K562 (cell line): ENCODE data around the gene TMEM184A. TPM values are rescaled to one million over a fixed set of nuclear protein-coding genes. Genes with fewer than 3 reads are reported as not detected.

ENCODE experiments used
- ATAC-seq: fragments of 200-7000 bp; cut with Tn5 transposase; 3 replicates; pipeline ENCODE4 v1.9.1; 2020; ENCODE audit warnings: moderate library complexity
- BruUV-seq: library from RNA; stranded (reverse); fragments of 400-500 nt; replicated peaks from 2 replicates; lab custom pipeline; 2021; lab: Mats Ljungman, UMichigan
- CTCF ChIA-PET: fragments of 300-600 bp; formaldehyde crosslinking; extraction: SDS; loops from one replicate; lab custom pipeline; 2021; ENCODE audit warnings: low intra/inter-chr PET ratio; lab: Yijun Ruan, JAX
- POLR2A ChIA-PET: fragments of 300-600, 350-650 bp; sonication (Branson Sonifier 250); formaldehyde crosslinking; extraction: SDS; loops from one replicate; lab custom pipeline; 2021; ENCODE audit warnings: antibody characterized with exemption, inconsistent platforms; lab: Yijun Ruan, JAX
- DNase-seq, 4 experiments: peaks; one replicate each; pipeline versions ENCODE4 v3.0.0 to v3.0.0-alpha.2; 2011 to 2018; ENCODE audit warnings: low spot score in 3 of 4, mixed read lengths in 3 of 4; ENCODE audit errors: extremely low read depth in 1 of 4
- FAIRE-seq: peaks from 2 replicates; lab custom pipeline; 2011; peaks lifted over from hg19 to GRCh38; lab: Jason Lieb, UNC
- H2AFZ ChIP-seq: 2 replicates; pipeline ENCODE4 v1.6.0; 2011; ENCODE audit warnings: low read depth, low read length, control low read depth, inconsistent platforms
- H3K27ac ChIP-seq: fragments of 200-600 bp; 3 replicates; pipeline ENCODE4 v1.8.0; 2011; ENCODE audit warnings: low read depth, mild to moderate bottlenecking, control low read depth, inconsistent platforms, low read length, moderate library complexity, mixed read lengths; ENCODE audit errors: extremely low read depth
- H3K27me3 ChIP-seq, 2 experiments: fragments of 300-600 bp in 1 of 2; 2 replicates in 1 of 2; 3 replicates in 1 of 2; pipeline versions ENCODE4 v1.6.0 to v1.8.0; 2011; ENCODE audit warnings: inconsistent platforms in 2 of 2, low read length in 2 of 2, mild to moderate bottlenecking in 1 of 2, mixed read lengths in 1 of 2, moderate library complexity in 1 of 2; ENCODE audit not compliant: control insufficient read depth in 2 of 2, insufficient read depth in 2 of 2
- H3K36me3 ChIP-seq: fragments of 300-600 bp; 3 replicates; pipeline ENCODE4 v1.8.0; 2011; ENCODE audit warnings: mild to moderate bottlenecking, low read length, inconsistent platforms; ENCODE audit not compliant: control insufficient read depth, insufficient read depth
- H3K4me1 ChIP-seq, 2 experiments: fragments of 200-600 bp in 1 of 2; replicated peaks in 1 of 2; 2 replicates in 1 of 2; 3 replicates in 1 of 2; pipeline versions ENCODE4 v1.5.1 to v1.8.0; 2011; ENCODE audit warnings: inconsistent platforms in 2 of 2, low read length in 2 of 2, mild to moderate bottlenecking in 1 of 2, mixed read lengths in 1 of 2, moderate library complexity in 1 of 2; ENCODE audit not compliant: control insufficient read depth in 2 of 2, insufficient read depth in 2 of 2
- H3K4me2 ChIP-seq: 2 replicates; pipeline ENCODE4 v1.6.1; 2011; ENCODE audit warnings: low read length, control low read depth, inconsistent platforms, mixed read lengths; ENCODE audit not compliant: insufficient read depth
- H3K4me3 ChIP-seq: fragments of 200-600 bp; sonication (generic), shearing (Covaris generic); 2 replicates; pipeline ENCODE4 v1.5.1; 2016; ENCODE audit warnings: control low read depth, inconsistent platforms
- H3K79me2 ChIP-seq: fragments of 200-600 bp; 3 replicates; pipeline ENCODE4 v1.8.0; 2011; ENCODE audit warnings: low read length, inconsistent platforms; ENCODE audit not compliant: control insufficient read depth, insufficient read depth
- H3K9ac ChIP-seq, 2 experiments: 2 replicates each; pipeline versions ENCODE4 v1.6.0 to v1.6.1; 2011; ENCODE audit warnings: low read depth in 2 of 2, low read length in 2 of 2, control low read depth in 1 of 2, inconsistent platforms in 1 of 2, mild to moderate bottlenecking in 1 of 2, mixed read lengths in 1 of 2; ENCODE audit not compliant: insufficient read depth in 1 of 2
- H3K9me1 ChIP-seq: one replicate; pipeline ENCODE4 v1.6.0; 2011; ENCODE audit warnings: inconsistent platforms, mild to moderate bottlenecking, low read length, moderate library complexity; ENCODE audit not compliant: control insufficient read depth, insufficient read depth
- H3K9me3 ChIP-seq: replicated peaks from 2 replicates; pipeline ENCODE4 v1.5.1; 2011; ENCODE audit warnings: low read depth, low read length, inconsistent platforms; ENCODE audit not compliant: control insufficient read depth, insufficient read depth
- H4K20me1 ChIP-seq: replicated peaks from 2 replicates; pipeline ENCODE4 v1.6.1; 2011; ENCODE audit warnings: low read length, inconsistent platforms, mixed read lengths; ENCODE audit not compliant: control insufficient read depth, insufficient read depth
- ARID1B ChIP-seq: fragments of 450-650 bp; IDR thresholded peaks from 2 replicates; pipeline ENCODE4 v1.6.1; 2016; ENCODE audit warnings: antibody characterized with exemption, mild to moderate bottlenecking, inconsistent platforms
- BCOR ChIP-seq: fragments of 450-650 bp; IDR thresholded peaks from 2 replicates; pipeline ENCODE4 v1.6.1; 2016
- CBFA2T3 ChIP-seq: fragments of 450-650 bp; IDR thresholded peaks from 2 replicates; pipeline ENCODE4 v1.6.1; 2017
- DPF2 ChIP-seq: fragments of 450-650 bp; IDR thresholded peaks from 2 replicates; pipeline ENCODE4 v1.6.1; 2016
- SOX6 ChIP-seq: fragments of 450-650 bp; IDR thresholded peaks from 2 replicates; pipeline ENCODE4 v1.6.1; 2014; ENCODE audit warnings: mild to moderate bottlenecking
- SP1 ChIP-seq: sonication (generic); formaldehyde crosslinking; IDR thresholded peaks from 2 replicates; pipeline ENCODE4 v1.8.1; 2022; ENCODE audit warnings: mild to moderate bottlenecking, missing genetic modification reagents
- STAG1 ChIP-seq: sonication (generic); formaldehyde crosslinking; IDR thresholded peaks from 2 replicates; pipeline ENCODE4 v1.5.0; 2020; ENCODE audit warnings: missing genetic modification reagents, borderline replicate concordance
- TAL1 ChIP-seq: fragments of 450-650 bp; IDR thresholded peaks from 2 replicates; pipeline ENCODE4 v1.6.1; 2016; ENCODE audit warnings: mild to moderate bottlenecking
- TCF3 ChIP-seq: sonication (generic); formaldehyde crosslinking; IDR thresholded peaks from 2 replicates; pipeline ENCODE4 v1.4.0; 2020; ENCODE audit warnings: mild to moderate bottlenecking, missing genetic modification reagents
- TRIM24 ChIP-seq, 2 experiments: fragments of 450-650 bp; IDR thresholded peaks; 2 replicates each; pipeline ENCODE4 v1.6.1; 2016
- ZNF121 ChIP-seq: sonication (generic); formaldehyde crosslinking; conservative IDR thresholded peaks from 2 replicates; pipeline ENCODE4 v1.8.0; 2022; ENCODE audit warnings: missing genetic modification reagents
- WGBS: fragments of 100-300 bp; shearing (Covaris generic); methylation state at CpG from one replicate; pipeline ENCODE4 v1.1.6; 2016; ENCODE audit warnings: low coverage, mixed read lengths; ENCODE audit not compliant: insufficient coverage; ENCODE audit errors: missing lambda C conversion rate; 5-methylcytosine and 5-hydroxymethylcytosine counted together
- in situ Hi-C: fragments of 300-500 bp; cut with MboI; formaldehyde crosslinking; loops from 4 replicates; pipeline ENCODE4 v1.15.0; 2018; ENCODE audit warnings: inconsistent platforms, mixed read lengths
- intact Hi-C: fragments of 100-400 bp; cut with micrococcal nuclease; formaldehyde crosslinking; loops from 2 replicates; pipeline ENCODE4 v1.14.2; 2022
- polyA plus RNA-seq, 8 experiments: library from polyadenylated mRNA; depleted of rRNA in 4 of 8; stranded (reverse) in 5 of 8; unstranded in 3 of 8; fragments of >200 nt; fragmentation: Nextera tagmentation in 2 of 8; fragmentation: Illumina TruSeq in 1 of 8; extraction: Ambion mirVana in 2 of 8; extraction: Trizol in 1 of 8; gene quantifications; 2 replicates each; pipeline versions ENCODE4 v1.2.1 to v1.2.3, GENCODE V29; 2011 to 2014; ENCODE audit warnings: inconsistent platforms in 1 of 8, missing spikeins in 1 of 8
- total RNA-seq, 7 experiments: library from RNA; depleted of rRNA in 6 of 7; stranded (reverse); fragments of >200 nt in 6 of 7; fragmentation: Illumina TruSeq in 2 of 7; extraction: Trizol in 2 of 7; gene quantifications; 2 replicates each; pipeline versions ENCODE4 v1.2.1 to v1.2.3, GENCODE V29; 2011 to 2021; ENCODE audit warnings: low replicate concordance in 1 of 7
- TF ChIP-seq, protein P1 (sequence below): fragments of 450-650 bp; formaldehyde crosslinking; IDR thresholded peaks from 2 replicates; pipeline ENCODE4 v1.4.0; 2020; ENCODE audit warnings: mild to moderate bottlenecking, mixed read lengths
- TF ChIP-seq, protein P2 (sequence below): sonication (generic); formaldehyde crosslinking; IDR thresholded peaks from 2 replicates; pipeline ENCODE4 v1.8.1; 2023; ENCODE audit warnings: mild to moderate bottlenecking, missing genetic modification reagents
- TF ChIP-seq, protein P3 (sequence below): fragments of 450-650 bp; IDR thresholded peaks from 2 replicates; pipeline ENCODE4 v1.6.1; 2018; ENCODE audit not compliant: partially characterized antibody
- TF ChIP-seq, protein P4 (sequence below): sonication (generic); formaldehyde crosslinking; IDR thresholded peaks from 2 replicates; pipeline ENCODE4 v1.8.0; 2022; ENCODE audit warnings: missing genetic modification reagents, mild to moderate bottlenecking, moderate library complexity, borderline replicate concordance

TMEM184A gene
- total and polyA plus RNA-seq, 9 of the 15 experiments (the other 6 are each of a cell fraction or from before 2014, with no cell fraction given) = 0.10 to 0.18 (median 0.11) TPM; not detected in 6

DNA sequence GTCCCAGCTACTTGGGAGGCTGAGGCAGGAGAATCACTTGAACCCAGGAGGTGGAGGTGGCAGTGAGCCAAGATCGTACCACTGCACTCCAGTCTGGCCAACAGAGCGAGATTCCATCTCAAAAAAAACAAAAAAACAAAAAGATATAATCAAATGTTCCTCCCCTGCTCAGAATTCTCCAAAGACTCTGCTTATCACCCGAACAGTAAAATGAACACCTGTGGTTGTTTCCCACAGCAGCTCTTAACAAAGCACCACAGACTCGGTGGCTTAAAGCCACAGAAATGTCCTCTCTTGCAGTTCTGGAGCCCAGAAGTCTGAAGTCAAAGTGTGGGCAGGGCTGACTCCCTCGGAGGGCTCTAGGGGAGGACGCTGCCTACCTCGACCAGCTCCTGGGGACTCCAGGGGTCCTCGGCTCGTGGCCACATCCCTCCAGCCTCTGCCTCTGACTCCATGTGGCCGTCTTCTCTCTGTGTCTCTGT, 47.7 kb downstream of the TMEM184A start:
- H3K4me2 ChIP-seq = no peak overlapping the region; the same call in 1 of the 2 replicates
- no TSS peak for BruUV-seq
- no peaks in the 10 kb centered on the region; the same call in 1 of the 2 replicates for H4K20me1 ChIP-seq
- H3K9me3 ChIP-seq = no peaks in the 10 kb centered on the region
- CTCF ChIA-PET = no interaction called here
- H3K27me3 ChIP-seq = no peaks in the 10 kb centered on the region
- H3K4me3 ChIP-seq = no peak overlapping the region
- peaks cover 13 to 79% of the 10 kb centered on the region in 2 experiments for H3K4me1 ChIP-seq
- H3K9me1 ChIP-seq = no peaks in the 10 kb centered on the region
- H3K9ac ChIP-seq = peak overlapping the region in 1 of 2 experiments; percentile 86; a peak in 3 of 4 replicates
- peak overlapping the region; percentile 49; the same call in 1 of the 3 replicates for H3K27ac ChIP-seq
- ATAC-seq (no peak), DNase-seq (peak in 1 of 4 experiments; percentile 59), FAIRE-seq (peak; percentile 51)
- intact Hi-C loops (loop anchor here (5.0 kb wide), 1 partner anchor 49 kb away; the partner anchor contains the start of gene TMEM184A), in situ Hi-C loops (no loop called here)
- peaks cover 9% of the 10 kb centered on the region for H3K79me2 ChIP-seq
- POLR2A ChIA-PET = interaction anchor here (0.6 to 1.8 kb wide), 2 partner anchors 25 to 202 kb away, joined by 4 read pairs; no protein-coding TSS in a partner anchor
- H3K36me3 ChIP-seq = no peaks in the 10 kb centered on the region; the same call in 2 of the 3 replicates
- H2AFZ ChIP-seq = peak overlapping the region; percentile 43
- 19% methylated on average over 9 of the region's 10 CpGs for WGBS
- TF ChIP-seq BCOR (peak; percentile 42; the same call in 1 of the 2 replicates), SOX6 (0 out of 2 replicates have a peak, but pooled peaks have one; percentile 13), TAL1 (peak; percentile 53), ZNF121 (peak; percentile 63), DPF2 (peak; percentile 31; the same call in 1 of the 2 replicates), TRIM24 (IDR thresholded peaks at IDR 0.05) (0 out of 4 replicates have a peak, but pooled peaks of 1 of the 2 experiments have one; percentile 11), TCF3 (CRISPR knock-in tag) (peak; percentile 68), CBFA2T3 (peak; percentile 74), STAG1 (CRISPR knock-in tag) (no peak), ARID1B (peak; percentile 49; the same call in 1 of the 2 replicates), SP1 (no peak)
- TF ChIP-seq, protein P1, sequence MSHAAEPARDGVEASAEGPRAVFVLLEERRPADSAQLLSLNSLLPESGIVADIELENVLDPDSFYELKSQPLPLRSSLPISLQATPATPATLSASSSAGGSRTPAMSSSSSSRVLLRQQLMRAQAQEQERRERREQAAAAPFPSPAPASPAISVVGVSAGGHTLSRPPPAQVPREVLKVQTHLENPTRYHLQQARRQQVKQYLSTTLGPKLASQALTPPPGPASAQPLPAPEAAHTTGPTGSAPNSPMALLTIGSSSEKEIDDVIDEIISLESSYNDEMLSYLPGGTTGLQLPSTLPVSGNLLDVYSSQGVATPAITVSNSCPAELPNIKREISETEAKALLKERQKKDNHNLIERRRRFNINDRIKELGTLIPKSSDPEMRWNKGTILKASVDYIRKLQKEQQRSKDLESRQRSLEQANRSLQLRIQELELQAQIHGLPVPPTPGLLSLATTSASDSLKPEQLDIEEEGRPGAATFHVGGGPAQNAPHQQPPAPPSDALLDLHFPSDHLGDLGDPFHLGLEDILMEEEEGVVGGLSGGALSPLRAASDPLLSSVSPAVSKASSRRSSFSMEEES (CRISPR knock-in tag) = no peak
- TF ChIP-seq, protein P2, sequence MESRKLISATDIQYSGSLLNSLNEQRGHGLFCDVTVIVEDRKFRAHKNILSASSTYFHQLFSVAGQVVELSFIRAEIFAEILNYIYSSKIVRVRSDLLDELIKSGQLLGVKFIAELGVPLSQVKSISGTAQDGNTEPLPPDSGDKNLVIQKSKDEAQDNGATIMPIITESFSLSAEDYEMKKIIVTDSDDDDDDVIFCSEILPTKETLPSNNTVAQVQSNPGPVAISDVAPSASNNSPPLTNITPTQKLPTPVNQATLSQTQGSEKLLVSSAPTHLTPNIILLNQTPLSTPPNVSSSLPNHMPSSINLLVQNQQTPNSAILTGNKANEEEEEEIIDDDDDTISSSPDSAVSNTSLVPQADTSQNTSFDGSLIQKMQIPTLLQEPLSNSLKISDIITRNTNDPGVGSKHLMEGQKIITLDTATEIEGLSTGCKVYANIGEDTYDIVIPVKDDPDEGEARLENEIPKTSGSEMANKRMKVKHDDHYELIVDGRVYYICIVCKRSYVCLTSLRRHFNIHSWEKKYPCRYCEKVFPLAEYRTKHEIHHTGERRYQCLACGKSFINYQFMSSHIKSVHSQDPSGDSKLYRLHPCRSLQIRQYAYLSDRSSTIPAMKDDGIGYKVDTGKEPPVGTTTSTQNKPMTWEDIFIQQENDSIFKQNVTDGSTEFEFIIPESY (CRISPR knock-in tag) = peak; percentile 51; the same call in 1 of the 2 replicates
- TF ChIP-seq, protein P3, sequence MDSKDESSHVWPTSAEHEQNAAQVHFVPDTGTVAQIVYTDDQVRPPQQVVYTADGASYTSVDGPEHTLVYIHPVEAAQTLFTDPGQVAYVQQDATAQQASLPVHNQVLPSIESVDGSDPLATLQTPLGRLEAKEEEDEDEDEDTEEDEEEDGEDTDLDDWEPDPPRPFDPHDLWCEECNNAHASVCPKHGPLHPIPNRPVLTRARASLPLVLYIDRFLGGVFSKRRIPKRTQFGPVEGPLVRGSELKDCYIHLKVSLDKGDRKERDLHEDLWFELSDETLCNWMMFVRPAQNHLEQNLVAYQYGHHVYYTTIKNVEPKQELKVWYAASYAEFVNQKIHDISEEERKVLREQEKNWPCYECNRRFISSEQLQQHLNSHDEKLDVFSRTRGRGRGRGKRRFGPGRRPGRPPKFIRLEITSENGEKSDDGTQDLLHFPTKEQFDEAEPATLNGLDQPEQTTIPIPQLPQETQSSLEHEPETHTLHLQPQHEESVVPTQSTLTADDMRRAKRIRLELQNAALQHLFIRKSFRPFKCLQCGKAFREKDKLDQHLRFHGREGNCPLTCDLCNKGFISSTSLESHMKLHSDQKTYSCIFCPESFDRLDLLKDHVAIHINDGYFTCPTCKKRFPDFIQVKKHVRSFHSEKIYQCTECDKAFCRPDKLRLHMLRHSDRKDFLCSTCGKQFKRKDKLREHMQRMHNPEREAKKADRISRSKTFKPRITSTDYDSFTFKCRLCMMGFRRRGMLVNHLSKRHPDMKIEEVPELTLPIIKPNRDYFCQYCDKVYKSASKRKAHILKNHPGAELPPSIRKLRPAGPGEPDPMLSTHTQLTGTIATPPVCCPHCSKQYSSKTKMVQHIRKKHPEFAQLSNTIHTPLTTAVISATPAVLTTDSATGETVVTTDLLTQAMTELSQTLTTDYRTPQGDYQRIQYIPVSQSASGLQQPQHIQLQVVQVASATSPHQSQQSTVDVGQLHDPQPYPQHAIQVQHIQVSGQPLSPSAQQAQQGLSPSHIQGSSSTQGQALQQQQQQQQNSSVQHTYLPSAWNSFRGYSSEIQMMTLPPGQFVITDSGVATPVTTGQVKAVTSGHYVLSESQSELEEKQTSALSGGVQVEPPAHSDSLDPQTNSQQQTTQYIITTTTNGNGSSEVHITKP = peak; percentile 49
- TF ChIP-seq, protein P4, sequence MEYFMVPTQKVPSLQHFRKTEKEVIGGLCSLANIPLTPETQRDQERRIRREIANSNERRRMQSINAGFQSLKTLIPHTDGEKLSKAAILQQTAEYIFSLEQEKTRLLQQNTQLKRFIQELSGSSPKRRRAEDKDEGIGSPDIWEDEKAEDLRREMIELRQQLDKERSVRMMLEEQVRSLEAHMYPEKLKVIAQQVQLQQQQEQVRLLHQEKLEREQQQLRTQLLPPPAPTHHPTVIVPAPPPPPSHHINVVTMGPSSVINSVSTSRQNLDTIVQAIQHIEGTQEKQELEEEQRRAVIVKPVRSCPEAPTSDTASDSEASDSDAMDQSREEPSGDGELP = peak; percentile 36; the same call in 1 of the 2 replicates
